Endothelial cell of hepatic sinusoid (primary cell): Measurements from ENCODE around the gene PLEKHB1.

Source experiments
- in situ Hi-C: cut with HindIII; loops from 2 replicates; pipeline ENCODE4 v1.10.0; 2017; ENCODE audit warnings: low sequenced_read_pairs

The PLEKHB1 gene

DNA sequence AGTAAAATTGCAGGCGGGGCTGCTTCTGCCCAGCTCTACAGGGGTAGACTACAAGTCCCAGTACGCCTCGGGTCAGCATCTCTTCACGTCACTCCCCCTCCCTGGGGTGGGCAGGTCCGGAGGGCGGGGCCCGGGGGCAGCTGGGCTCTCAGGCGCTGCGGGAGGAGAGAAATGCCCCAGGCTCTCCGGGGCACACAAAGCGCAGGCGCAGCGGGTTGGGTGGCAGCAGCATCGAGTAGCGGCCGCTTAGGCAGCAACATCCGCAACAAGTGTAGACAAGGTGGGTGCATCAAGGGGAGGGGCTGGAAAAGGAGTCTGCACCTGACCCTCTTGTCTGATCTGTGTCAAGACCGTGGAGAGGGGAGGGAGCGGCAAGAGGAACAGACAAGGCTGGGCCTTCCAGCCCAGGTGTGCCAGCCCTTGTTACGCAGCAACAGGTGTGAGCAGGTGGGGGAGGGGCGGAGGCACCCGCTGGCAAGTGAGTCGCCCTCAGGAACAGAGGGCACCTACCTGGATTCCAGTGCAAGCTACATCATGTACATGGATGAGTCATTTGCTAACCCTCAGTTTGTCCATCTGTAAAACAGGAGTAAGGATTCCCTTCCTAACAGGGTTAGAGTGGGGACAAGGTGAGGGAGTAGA, 1.2 kb downstream of the PLEKHB1 start:
- in situ Hi-C loops, result no loop called here

DNA sequence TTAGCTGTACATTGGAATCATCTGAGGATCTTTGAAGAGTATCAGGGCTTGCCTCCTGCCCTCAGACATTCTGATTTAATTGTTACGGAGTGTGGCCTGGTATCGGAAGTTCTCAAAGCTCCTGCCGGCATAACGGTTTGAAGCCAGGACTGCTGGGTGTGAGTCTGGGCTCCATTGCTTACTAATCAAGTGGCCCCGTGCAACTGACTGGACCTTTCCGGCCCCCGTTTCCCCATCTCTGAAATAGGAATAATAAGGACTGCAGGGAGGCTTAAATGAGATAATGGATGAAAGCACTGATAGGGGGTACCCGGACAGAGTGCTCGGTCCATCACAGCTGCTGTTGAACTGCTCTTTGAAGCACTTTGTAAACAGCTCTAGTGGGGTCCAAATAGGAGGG, 1.7 kb downstream of the PLEKHB1 start:
- in situ Hi-C loops, result no loop called here

DNA sequence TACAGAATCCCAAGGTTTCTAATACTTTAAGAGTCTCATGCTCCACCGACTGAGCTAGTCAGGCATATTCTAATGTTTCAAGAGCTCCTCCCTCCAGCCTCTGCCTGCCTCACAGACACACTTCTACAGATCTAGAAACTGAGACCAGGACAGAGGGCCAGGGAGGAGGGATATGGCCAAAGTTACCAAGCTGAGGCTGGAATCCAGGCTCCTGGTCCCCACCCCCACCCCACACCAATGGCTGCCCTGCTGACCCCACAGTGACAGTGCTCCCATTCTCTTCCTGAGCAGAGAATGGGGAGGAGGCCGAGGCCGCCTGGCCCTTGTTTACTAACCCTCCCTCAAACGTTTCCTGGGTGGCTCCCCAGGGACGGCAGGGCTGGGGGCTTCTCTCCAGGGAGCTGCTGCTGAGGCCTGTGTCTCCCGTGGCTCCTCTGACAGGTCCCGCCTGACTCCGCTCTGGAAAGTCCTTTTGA, 2.2 kb downstream of the PLEKHB1 start:
- in situ Hi-C loops, result no loop called here

DNA sequence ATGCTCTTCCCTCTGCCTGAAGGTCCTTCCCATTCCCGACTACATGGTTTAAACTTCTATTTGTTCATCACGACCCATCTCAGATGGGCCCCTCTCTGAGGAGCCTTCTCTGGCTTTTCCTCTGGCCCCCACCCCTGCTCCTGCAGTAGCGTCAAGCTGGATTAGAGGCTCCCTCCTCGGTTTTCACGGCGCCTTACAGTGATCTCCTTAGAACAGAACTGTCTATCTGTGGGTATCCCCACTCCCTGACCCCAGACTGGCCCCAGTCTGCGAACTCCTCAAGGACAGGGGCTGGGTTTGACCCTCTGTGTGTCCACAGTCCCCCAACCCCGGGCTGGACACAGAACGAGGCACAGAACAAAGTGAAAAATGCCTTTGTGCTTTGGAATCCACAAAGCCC, 2.8 kb downstream of the PLEKHB1 start:
- in situ Hi-C loops, result no loop called here

DNA sequence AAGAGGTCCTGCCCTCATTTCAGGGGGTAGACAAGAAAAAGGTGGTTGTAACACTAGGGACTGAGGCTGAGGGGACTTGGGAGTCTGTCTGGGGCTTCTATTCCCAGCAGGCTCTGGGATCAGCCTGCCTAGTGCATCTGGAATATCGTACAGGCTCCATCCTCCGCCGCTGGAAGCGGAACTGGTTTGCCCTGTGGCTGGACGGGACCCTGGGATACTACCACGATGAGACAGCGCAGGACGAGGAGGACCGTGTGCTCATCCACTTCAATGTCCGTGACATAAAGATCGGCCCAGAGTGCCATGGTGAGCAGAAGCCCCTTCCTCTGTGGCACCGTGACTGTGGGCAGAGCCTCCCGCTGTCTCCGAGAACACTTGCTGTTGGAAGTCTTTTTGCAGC, 4.0 kb downstream of the PLEKHB1 start:
- in situ Hi-C loops, result loop anchor here (5.0 kb wide), 2 partner anchors 47 to 48 kb away; no protein-coding TSS in a partner anchor

DNA sequence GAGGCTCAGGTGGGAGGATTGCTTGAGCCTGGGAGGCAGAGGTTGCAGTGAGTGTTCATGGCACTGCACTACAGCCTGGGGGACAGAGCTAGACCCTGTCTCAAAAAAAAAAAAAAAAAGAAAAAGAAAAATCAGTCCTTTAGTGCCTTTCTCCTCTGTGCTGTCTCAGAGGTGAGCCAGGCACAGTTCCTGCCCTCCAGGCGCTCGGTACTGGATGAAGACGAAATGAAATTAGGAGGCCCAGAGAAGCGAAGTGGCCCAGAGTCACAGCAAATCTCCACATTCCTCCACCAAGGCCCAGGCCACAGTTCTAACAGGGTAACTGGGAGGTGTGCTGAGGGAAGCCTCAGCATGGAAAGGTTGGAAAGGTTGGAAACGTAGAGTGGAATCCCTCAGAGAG, 4.9 kb downstream of the PLEKHB1 start:
- in situ Hi-C loops, result loop anchor here (5.0 kb wide), 2 partner anchors 46 to 49 kb away; no protein-coding TSS in a partner anchor

DNA sequence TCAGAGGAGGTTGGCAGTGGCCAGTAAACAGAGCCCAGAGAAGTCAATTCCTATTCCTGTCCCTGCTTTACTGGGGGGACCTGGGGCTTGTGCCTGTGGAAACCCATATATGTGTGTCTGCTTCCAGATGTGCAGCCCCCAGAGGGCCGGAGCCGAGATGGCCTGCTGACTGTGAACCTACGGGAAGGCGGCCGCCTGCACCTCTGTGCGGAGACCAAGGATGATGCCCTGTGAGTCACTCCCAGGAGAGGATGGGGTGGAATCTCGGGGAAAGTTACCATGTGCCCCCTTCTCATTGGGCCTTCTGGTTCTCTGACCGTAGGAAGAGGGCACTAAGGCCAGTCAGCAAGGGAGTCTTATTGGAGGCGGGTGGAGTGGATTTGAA, 5.3 kb downstream of the PLEKHB1 start:
- in situ Hi-C loops, result loop anchor here (5.0 kb wide), 2 partner anchors 46 to 49 kb away; no protein-coding TSS in a partner anchor

DNA sequence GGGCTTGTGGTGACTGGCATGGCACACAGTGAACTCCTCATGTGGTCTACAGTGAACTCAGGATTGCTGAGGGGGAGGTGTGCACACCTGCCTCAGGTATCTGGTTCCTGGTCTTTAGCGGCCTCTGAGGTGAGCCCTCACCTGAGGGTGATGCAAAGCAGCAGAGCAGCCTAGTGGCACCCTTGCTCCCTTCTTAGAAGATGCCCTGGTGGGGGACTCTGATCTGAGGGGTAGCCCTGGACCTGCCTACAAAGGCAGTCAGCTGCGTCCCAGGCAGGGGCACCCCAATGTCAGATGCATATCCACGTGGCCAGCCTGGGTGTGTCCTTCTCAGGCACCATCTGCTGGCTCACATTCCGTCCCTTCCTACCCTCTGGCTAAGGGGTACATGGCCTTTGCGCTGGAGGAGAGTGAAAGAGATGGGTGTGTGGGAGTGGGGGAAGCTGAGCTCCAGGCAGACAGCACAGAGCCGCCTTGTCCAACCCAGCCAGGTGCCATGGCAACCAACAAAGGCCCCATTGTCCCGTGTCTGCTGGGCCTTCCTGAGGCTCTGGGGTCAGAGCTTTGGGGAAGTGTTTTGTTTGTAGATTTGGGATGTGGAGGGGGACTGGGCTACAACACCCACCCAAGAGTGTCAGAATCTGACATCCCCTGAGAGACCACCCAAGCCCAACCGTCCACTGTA, 5.8 kb downstream of the PLEKHB1 start:
- in situ Hi-C loops, result loop anchor here (5.0 kb wide), 2 partner anchors 45 to 50 kb away; no protein-coding TSS in a partner anchor

DNA sequence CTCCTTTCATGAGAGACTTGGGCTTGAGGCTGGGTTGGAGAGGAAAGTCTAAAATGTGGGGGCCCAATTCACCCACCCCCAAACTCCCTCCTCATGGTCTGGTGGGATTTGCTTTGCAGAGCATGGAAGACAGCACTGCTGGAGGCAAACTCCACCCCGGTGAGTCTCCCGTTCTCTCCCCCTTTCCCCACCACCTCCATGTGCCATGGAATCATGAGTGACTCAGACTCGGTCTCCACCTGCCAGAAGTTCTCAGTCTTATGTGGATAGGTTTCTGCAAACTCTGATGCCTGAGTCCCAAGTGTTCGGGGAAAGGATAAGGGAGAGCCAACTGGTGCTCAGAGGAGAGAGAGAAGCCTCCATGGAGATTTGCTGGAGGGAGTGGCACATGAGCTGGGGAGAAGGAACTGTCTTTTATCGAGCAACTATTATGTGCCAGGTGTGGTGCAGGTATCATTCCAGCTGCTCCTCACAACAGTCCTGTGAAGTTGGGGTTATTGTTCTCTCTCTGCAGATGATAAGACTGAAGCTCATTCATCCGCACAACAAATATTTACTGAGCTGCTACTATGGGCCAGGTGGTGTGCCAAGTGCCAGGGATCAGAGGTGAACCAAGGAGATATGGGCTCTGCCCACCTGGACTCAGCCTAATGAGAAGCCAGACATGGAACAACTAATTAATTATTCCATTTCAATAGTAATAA, 6.6 kb downstream of the PLEKHB1 start:
- in situ Hi-C loops, result loop anchor here (5.0 kb wide), 2 partner anchors 44 to 51 kb away; no protein-coding TSS in a partner anchor

DNA sequence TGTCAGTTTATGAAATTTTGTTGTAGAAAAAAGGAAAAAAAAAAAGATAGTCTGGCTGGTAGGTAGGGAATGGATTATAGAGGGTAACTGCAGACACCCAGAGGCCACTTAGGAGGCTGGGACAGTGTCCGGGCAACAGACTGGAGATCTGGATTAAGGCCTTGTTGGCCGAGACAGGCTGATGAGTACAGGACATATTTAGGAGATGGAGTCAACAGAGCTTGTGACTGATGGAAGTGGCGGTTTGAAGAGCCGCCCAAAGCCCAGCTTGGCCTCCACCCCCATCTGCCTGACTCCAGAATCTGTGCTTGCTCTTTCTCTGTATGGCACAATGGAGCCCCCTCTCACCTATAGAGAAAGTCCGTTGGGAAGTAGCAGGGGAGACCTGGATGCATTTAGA, 7.6 kb downstream of the PLEKHB1 start:
- in situ Hi-C loops, result loop anchor here (5.0 kb wide), 2 partner anchors 43 to 52 kb away; no protein-coding TSS in a partner anchor

DNA sequence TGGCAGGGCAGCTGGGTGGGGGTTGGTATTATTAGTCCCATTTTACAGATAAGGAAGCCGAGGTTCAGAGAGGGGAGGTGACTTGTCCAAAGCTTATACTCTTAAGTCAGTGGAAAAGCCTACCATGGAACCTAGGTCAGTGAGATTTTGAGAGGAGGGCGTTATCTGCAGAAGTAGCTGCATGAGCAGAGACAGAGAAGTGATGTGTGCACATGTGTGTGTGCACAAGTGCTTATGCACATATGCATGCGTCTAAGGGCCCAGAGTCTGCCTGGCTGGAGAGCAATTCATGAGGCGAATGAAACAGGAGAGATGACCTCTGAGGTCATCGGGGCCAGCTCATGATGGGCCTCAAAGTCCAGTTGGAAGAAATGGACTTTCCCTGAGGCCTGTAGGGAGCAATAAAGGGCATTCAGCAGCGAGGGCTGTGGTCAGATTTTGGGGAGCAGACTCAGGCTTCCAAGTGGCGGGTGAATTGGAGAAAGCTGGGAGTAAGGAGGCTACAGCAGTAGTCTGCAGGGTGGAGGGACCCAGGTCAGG, 8.2 kb downstream of the PLEKHB1 start:
- in situ Hi-C loops, result loop anchor here (5.0 kb wide), 2 partner anchors 43 to 52 kb away; no protein-coding TSS in a partner anchor

DNA sequence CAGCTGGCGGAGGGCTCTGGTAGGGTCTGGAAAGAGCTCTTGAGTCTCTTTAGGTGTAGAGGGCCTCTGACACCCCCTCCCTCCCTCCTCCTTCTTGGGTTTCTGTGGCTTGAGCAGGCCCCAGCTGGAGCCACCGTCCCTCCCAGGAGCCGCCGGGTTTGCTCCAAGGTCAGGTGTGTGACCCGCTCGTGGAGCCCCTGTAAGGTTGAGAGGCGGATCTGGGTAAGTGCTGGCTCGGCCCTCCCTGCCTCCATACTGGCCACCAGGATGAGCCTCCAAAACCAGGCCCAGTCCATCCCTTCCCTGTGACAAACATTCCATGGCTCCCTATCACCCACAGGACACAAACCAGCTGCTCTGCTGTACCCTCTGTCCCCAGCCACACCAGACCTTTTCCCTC, 9.3 kb downstream of the PLEKHB1 start:
- in situ Hi-C loops, result no loop called here

DNA sequence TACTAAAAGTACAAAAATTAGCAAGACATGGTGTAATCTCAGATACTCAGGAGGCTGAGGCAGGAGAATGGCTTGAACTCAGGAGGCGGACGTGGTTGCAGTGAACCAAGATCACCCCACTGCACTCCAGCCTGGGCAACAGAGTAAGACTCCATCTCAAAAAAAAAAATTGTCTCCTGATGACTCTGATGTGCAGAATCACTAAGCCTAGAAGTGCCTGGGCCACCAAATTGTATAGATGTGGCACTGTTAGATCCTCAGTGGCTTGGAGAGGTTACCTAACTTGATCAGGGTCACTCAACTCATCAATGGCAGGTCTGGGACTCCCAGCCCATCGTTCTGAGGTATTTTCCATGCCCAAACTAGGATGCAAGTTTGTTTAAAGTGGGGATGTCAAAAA, 10.6 kb downstream of the PLEKHB1 start:
- in situ Hi-C loops, result no loop called here

DNA sequence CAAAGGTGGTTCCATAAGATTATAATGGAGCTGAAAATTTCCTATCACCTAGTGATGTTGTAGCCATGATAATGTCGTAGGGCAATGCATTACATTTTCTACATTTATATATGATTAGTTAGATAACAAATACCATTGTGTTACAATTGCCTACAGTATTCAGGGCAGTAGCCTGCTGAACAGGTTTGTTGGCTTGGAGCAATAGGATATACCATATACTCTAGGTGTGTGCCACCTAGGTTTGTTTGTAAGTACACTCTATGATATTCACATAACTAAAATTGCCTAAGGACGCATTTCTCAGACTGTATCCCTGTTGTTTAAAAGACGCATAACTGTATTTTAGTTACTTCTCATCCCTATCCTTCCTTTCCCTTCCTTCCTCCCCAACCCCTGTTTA, 13.6 kb downstream of the PLEKHB1 start:
- in situ Hi-C loops, result no loop called here

DNA sequence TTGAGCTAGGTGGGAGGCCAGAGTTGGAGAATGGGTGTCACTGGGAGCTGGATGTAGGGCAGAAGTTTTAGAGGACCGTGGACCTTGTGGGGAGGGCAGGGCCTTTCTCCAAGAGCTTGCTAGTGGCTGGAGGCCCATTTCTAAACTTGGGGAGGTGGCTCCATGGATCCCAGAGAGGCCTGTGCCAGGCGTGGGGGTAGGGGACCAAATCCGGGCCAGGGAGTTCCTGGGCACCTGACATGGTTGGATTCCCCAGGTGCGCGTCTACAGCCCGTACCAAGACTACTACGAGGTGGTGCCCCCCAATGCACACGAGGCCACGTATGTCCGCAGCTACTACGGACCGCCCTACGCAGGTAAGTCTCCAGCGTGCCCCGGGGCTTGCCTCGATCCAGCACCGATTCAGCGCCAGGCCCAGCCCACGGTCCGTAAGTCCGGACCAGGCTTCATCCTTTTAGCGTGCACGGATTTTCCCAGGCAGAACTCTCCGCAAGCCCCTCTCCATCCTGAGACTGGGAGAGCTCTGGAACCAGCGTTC, 14.2 kb downstream of the PLEKHB1 start:
- in situ Hi-C loops, result no loop called here

DNA sequence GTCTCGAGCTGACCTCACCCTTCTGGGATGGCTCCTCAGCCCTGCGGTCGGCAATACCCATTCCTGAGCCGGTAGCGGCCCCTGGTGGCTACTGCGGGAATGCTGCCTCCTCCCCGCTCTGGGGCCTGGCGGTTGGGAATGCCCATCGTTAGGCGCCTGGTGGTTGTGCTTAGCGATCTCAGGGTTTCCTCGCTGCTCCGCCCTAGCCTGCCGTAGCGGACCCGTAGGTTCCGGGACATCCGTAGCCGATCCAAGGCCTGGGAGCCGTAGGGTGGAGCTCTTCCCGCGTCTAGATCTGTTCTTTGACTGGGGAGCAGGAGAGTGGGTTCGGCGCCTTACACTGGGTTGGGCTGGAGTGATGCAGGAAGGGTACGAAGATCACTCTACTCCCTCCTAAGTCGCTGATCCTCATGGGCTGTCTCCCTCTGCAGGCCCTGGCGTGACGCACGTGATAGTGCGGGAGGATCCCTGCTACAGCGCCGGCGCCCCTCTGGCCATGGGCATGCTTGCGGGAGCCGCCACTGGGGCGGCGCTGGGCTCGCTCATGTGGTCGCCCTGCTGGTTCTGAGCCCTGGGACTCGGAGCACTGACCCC, 14.8 kb downstream of the PLEKHB1 start:
- in situ Hi-C loops, result no loop called here

DNA sequence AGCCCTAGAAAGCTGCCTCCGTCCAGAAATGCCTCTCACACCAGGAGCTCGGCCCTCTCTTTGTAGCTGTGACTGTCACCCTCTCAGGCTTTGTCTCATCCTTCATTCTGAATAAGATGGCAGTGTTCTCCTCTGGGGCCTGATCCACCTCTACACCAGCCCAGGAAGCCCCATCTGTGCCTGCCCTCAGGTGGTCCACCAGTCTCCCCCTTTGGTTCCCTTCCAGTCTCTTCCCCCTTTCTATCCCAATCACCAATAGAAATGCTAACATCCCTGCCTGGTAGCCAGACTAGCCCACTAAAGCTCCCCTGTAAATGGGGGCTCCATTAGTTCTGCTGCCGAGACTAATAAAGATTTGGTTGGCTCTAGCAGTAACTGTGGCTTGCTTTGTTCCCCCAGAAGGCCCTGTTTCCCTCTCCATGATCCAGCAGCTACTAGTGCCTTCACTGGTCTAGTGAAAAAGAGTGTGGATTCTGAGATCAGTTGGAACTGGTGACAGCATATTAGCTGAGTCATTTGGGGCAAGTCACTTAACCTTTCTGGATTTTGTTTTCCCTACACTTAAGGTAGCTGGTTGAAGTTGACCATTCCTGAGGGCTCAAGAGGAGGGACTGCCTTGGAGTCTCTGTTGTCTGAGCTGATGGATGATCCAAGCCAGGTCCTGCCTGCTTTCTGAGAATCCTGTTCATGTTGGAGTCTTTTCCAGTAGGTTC, 16.2 kb downstream of the PLEKHB1 start:
- in situ Hi-C loops, result no loop called here

DNA sequence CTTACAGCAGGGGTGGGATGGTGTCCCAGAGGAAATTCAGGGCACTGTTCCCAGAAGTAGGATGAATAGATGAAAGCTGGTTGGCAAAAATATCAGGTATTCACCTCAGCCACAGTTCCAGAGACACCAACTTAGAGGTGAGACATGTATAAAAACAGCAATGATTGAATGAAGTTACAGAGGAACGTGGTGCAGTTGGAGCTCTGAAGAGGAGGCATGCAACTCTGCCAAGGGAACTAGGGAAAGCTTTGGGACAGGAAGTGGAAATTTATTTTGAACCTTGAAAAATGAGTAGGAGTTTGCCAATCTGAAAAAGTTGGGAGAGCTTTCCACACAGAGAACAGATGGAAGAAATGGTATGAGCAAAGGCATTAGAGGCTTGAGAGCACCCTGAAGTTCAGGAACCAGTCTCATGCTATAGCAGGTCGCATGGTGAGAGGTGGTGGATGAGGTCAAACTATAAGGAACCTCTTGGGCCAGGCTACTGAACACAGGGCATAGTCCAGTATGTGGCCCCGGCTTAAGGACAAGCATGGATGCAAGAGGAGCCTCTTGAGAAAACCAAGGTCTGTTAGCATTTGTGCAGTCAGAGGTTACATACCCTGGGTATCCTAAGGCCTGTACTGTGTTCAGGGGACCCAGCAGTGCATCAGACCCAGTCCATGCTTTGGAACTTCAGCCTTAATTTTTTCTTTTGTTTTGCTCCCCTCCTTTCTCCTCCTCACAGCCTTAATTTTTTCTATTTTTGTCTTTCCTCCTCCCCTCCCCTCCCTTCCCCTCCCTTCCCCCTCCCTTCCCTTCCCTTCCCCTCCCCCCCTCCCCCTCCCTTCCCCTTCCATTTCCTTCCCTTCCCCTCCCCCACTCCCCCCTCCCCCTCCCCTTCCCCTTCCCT, 17.5 kb downstream of the PLEKHB1 start:
- in situ Hi-C loops, result no loop called here

DNA sequence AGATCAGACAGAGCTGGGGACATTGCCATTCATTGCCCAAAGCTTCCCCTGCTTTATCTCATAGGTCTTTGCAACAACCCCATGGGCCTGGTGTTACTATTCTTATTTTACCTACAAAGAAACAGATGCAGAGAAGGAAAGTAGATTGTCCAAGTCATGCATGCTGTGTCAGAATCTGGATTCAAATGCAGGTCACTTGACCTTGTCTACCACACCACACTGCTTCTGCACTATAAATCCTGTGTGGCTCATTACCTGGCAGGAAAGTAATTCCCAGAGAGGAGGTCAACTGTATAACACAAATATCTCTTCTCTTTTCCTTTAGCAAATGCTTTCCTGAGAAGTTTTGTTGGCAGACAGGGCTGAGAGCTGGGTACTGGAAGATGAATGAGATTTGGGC, 18.5 kb downstream of the PLEKHB1 start:
- in situ Hi-C loops, result no loop called here
